ENCODE results near the gene TENT5A.

The TENT5A gene

GRCh38 chr6:81700414-81700813, 52.1 kb downstream of the TENT5A start:
- no peak for DNase-seq

DNA sequence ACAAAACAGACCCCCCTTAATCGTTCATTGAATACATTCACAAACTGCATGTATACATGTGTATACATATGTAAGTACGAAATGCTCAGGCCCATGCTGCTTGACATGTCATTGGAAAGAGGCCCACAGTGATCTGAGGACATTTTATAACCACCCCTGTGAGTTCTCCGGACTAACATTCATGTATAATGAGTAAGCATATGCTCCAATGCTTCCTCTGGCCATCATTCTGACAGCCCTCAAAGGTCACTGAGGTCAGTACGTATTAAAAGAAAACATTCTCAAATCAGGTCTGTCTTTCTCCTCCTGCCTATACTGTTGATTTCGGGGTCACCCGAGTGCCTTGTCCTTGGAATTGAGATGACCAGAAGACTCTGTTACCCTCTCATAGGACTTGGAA, 54.9 kb downstream of the TENT5A start:
- DNase-seq = no peak

GRCh38 chr6:81696524-81696923, 56.0 kb downstream of the TENT5A start:
- no peak for DNase-seq
